Loucy (cell line): Measurements from ENCODE around the gene HUS1B.

ENCODE experiments used
- H2AFZ ChIP-seq: fragments of 200-600 bp; sonication (generic); 2 replicates; pipeline ENCODE4 v1.6.0; 2016; ENCODE audit warnings: antibody characterized with exemption, mild to moderate bottlenecking, low read length, moderate library complexity
- H3F3A ChIP-seq: fragments of 200-600 bp; 2 replicates; pipeline ENCODE4 v1.6.0; 2016; ENCODE audit warnings: antibody characterized with exemption, low read depth, mild to moderate bottlenecking
- H3K27me3 ChIP-seq: fragments of 200-600 bp; sonication (generic); 2 replicates; pipeline ENCODE4 v1.6.1; 2014; ENCODE audit warnings: low read length, mild to moderate bottlenecking; ENCODE audit not compliant: insufficient read depth, poor library complexity, severe bottlenecking
- H3K36me3 ChIP-seq: fragments of 200-600 bp; sonication (generic); 2 replicates; pipeline ENCODE4 v1.6.1; 2016; ENCODE audit warnings: low read length; ENCODE audit not compliant: insufficient read depth
- H3K4me1 ChIP-seq: fragments of 200-600 bp; sonication (generic); 2 replicates; pipeline ENCODE4 v1.5.1; 2014; ENCODE audit warnings: low read length, mild to moderate bottlenecking; ENCODE audit not compliant: insufficient read depth, poor library complexity, severe bottlenecking
- H3K4me2 ChIP-seq: fragments of 200-600 bp; sonication (generic); 2 replicates; pipeline ENCODE4 v1.6.0; 2014; ENCODE audit warnings: antibody characterized with exemption, low read length, low read depth, mild to moderate bottlenecking; ENCODE audit not compliant: poor library complexity, severe bottlenecking
- H3K4me3 ChIP-seq: fragments of 200-600 bp; sonication (generic); 2 replicates; pipeline ENCODE4 v1.5.1; 2014; ENCODE audit warnings: low read length, mild to moderate bottlenecking, mixed read lengths; ENCODE audit not compliant: poor library complexity, severe bottlenecking
- H3K79me2 ChIP-seq: fragments of 200-600 bp; sonication (generic); 2 replicates; pipeline ENCODE4 v1.6.1; 2014; ENCODE audit warnings: low read length; ENCODE audit not compliant: insufficient read depth
- H3K9ac ChIP-seq: fragments of 200-600 bp; sonication (generic); 2 replicates; pipeline ENCODE4 v1.6.0; 2014; ENCODE audit warnings: mild to moderate bottlenecking, low read depth, low read length, moderate library complexity; ENCODE audit not compliant: poor library complexity, severe bottlenecking
- H3K9me2 ChIP-seq: fragments of 200-600 bp; sonication (generic); replicated peaks from 2 replicates; pipeline ENCODE4 v1.6.1; 2016; ENCODE audit warnings: low read depth, low read length, mixed read lengths
- H3K9me3 ChIP-seq: fragments of 200-600 bp; sonication (generic); 2 replicates; pipeline ENCODE4 v1.6.1; 2014; ENCODE audit warnings: mild to moderate bottlenecking, antibody characterized with exemption, low read length, low read depth; ENCODE audit not compliant: insufficient read depth
- H4K20me1 ChIP-seq: fragments of 200-600 bp; sonication (generic); 2 replicates; pipeline ENCODE4 v1.6.0; 2014; ENCODE audit warnings: antibody characterized with exemption, low read length, mild to moderate bottlenecking; ENCODE audit not compliant: insufficient read depth, poor library complexity, severe bottlenecking
- CTCF ChIP-seq: fragments of 200-600 bp; sonication (generic); conservative IDR thresholded peaks from 2 replicates; pipeline ENCODE4 v1.5.1; 2014; ENCODE audit warnings: mild to moderate bottlenecking, antibody characterized with exemption, low read length
- EZH2phosphoT487 ChIP-seq: fragments of 200-600 bp; IDR thresholded peaks from 2 replicates; pipeline ENCODE4 v1.6.1; 2018; ENCODE audit warnings: antibody characterized with exemption, mild to moderate bottlenecking, moderate library complexity, borderline replicate concordance

HUS1B gene

GRCh38 chr6:689223-689622 is 32.3 kb upstream of the HUS1B start:
- peaks cover 24% of the 10 kb centered on the region for H4K20me1 ChIP-seq
- peak overlapping the region; percentile 97 for H3K4me2 ChIP-seq
- no peaks in the 10 kb centered on the region for H3K36me3 ChIP-seq
- no peak for TF ChIP-seq EZH2phosphoT487
- no peak for TF ChIP-seq CTCF
- no peak overlapping the region for H2AFZ ChIP-seq
- no peaks in the 10 kb centered on the region for H3K9me3 ChIP-seq
- no peak overlapping the region for H3K9ac ChIP-seq
- no peaks in the 10 kb centered on the region for H3K27me3 ChIP-seq
- no peaks in the 10 kb centered on the region for H3F3A ChIP-seq
- no peaks in the 10 kb centered on the region for H3K9me2 ChIP-seq
- peaks cover 52% of the 10 kb centered on the region for H3K4me1 ChIP-seq
- no peak overlapping the region for H3K4me3 ChIP-seq
- peaks cover 72% of the 10 kb centered on the region for H3K79me2 ChIP-seq

GRCh38 chr6:686497-686896 is 29.6 kb upstream of the HUS1B start:
- no peak overlapping the region for H3K9ac ChIP-seq
- H3K4me3 ChIP-seq, result no peak overlapping the region
- H2AFZ ChIP-seq, result no peak overlapping the region
- H3K79me2 ChIP-seq, result peaks cover 87% of the 10 kb centered on the region
- H4K20me1 ChIP-seq, result peaks cover 26% of the 10 kb centered on the region
- H3K36me3 ChIP-seq, result no peaks in the 10 kb centered on the region
- H3K4me2 ChIP-seq, result no peak overlapping the region
- no peaks in the 10 kb centered on the region for H3F3A ChIP-seq
- TF ChIP-seq EZH2phosphoT487 (no peak), CTCF (peak; percentile 58)
- no peaks in the 10 kb centered on the region for H3K9me2 ChIP-seq
- H3K27me3 ChIP-seq, result no peaks in the 10 kb centered on the region
- H3K4me1 ChIP-seq, result peaks cover 65% of the 10 kb centered on the region
- H3K9me3 ChIP-seq, result no peaks in the 10 kb centered on the region

- H2AFZ ChIP-seq, result no peak overlapping the region
- peak overlapping the region; percentile 18 for H3K4me3 ChIP-seq
- no peaks in the 10 kb centered on the region for H3K9me2 ChIP-seq
- no peaks in the 10 kb centered on the region for H3K9me3 ChIP-seq
- H3K27me3 ChIP-seq, result no peaks in the 10 kb centered on the region
- H3K36me3 ChIP-seq, result no peaks in the 10 kb centered on the region
- peaks cover 87% of the 10 kb centered on the region for H3K79me2 ChIP-seq
- peaks cover 70% of the 10 kb centered on the region for H3K4me1 ChIP-seq
- H3K4me2 ChIP-seq, result peak overlapping the region; percentile 81
- H3K9ac ChIP-seq, result peak overlapping the region; percentile 8
- peaks cover 20% of the 10 kb centered on the region for H4K20me1 ChIP-seq
- no peaks in the 10 kb centered on the region for H3F3A ChIP-seq
- TF ChIP-seq EZH2phosphoT487, result no peak
Observed at GRCh38 chr6:684831-685636, 28.1 kb upstream of the HUS1B start.
